IMR-90 (cell line): Measurements from ENCODE around the gene CASZ1. TPM values are rescaled to one million over a fixed set of nuclear protein-coding genes. Genes with fewer than 3 reads are reported as not detected.

Experiments
- ATAC-seq: fragments of 200-7000 bp; cut with Tn5 transposase; 2 replicates; pipeline ENCODE4 v1.9.1; 2020; ENCODE audit warnings: low read depth, mild to moderate bottlenecking, moderate library complexity
- BruUV-seq: library from RNA; stranded (reverse); fragments of 400-500 nt; replicated peaks from 2 replicates; lab custom pipeline; 2021; lab: Mats Ljungman, UMichigan
- CTCF ChIA-PET: fragments of 300-600 bp; formaldehyde crosslinking; extraction: SDS; loops from one replicate; lab custom pipeline; 2021; ENCODE audit warnings: antibody characterized with exemption; lab: Yijun Ruan, JAX
- POLR2A ChIA-PET: fragments of 300-600 bp; sonication (Branson Sonifier 250); formaldehyde crosslinking; loops from one replicate; lab custom pipeline; 2022; ENCODE audit warnings: antibody characterized with exemption; ENCODE audit not compliant: unreplicated experiment; lab: Charles Lee
- DNase-seq: peaks from one replicate; pipeline ENCODE4 v3.0.0; 2013
- H2AFZ ChIP-seq: replicated peaks from 2 replicates; pipeline ENCODE3; 2013; ENCODE audit warnings: low read length, mild to moderate bottlenecking; ENCODE audit not compliant: poor library complexity
- H2AK5ac ChIP-seq: 2 replicates; pipeline ENCODE4 v1.6.1; 2013; ENCODE audit warnings: low read depth, low read length, inconsistent platforms
- H2AK9ac ChIP-seq: replicated peaks from 2 replicates; pipeline ENCODE3; 2013; ENCODE audit warnings: mild to moderate bottlenecking, low read depth, low read length, moderate library complexity; ENCODE audit not compliant: poor library complexity
- H2BK120ac ChIP-seq: 2 replicates; pipeline ENCODE4 v1.6.1; 2013; ENCODE audit warnings: low read depth, low read length, inconsistent platforms
- H2BK15ac ChIP-seq: 3 replicates; pipeline ENCODE4 v1.6.1; 2013; ENCODE audit warnings: low read depth, low read length, inconsistent platforms
- H2BK20ac ChIP-seq: 2 replicates; pipeline ENCODE4 v1.6.1; 2013; ENCODE audit warnings: low read depth, mild to moderate bottlenecking, inconsistent platforms, low read length, moderate library complexity
- H2BK5ac ChIP-seq: 2 replicates; pipeline ENCODE4 v1.6.1; 2013; ENCODE audit warnings: mild to moderate bottlenecking, low read depth, low read length, inconsistent platforms; ENCODE audit not compliant: poor library complexity, severe bottlenecking
- H3K14ac ChIP-seq: replicated peaks from 2 replicates; pipeline ENCODE4 v1.6.1; 2013; ENCODE audit warnings: low read depth, low read length, inconsistent platforms
- H3K18ac ChIP-seq: 2 replicates; pipeline ENCODE4 v1.6.1; 2013; ENCODE audit warnings: low read depth, low read length, control low read depth
- H3K23ac ChIP-seq: 2 replicates; pipeline ENCODE4 v1.6.1; 2013; ENCODE audit warnings: low read depth, low read length, inconsistent platforms
- H3K27ac ChIP-seq: 2 replicates; pipeline ENCODE4 v1.5.1; 2013; ENCODE audit warnings: mild to moderate bottlenecking, control low read depth, low read length; ENCODE audit not compliant: insufficient read depth
- H3K27me3 ChIP-seq: 2 replicates; pipeline ENCODE4 v1.6.1; 2013; ENCODE audit warnings: low read length; ENCODE audit not compliant: control insufficient read depth, insufficient read depth
- H3K36me3 ChIP-seq: 2 replicates; pipeline ENCODE4 v1.6.1; 2013; ENCODE audit warnings: low read length, mixed read lengths; ENCODE audit not compliant: control insufficient read depth, insufficient read depth
- H3K4ac ChIP-seq: 2 replicates; pipeline ENCODE4 v1.6.1; 2013; ENCODE audit warnings: low read depth, low read length, inconsistent platforms
- H3K4me1 ChIP-seq: 2 replicates; pipeline ENCODE4 v1.6.1; 2013; ENCODE audit warnings: low read length, mixed read lengths; ENCODE audit not compliant: control insufficient read depth, insufficient read depth
- H3K4me2 ChIP-seq: 2 replicates; pipeline ENCODE4 v1.6.1; 2013; ENCODE audit warnings: low read depth, mild to moderate bottlenecking, control low read depth, low read length, moderate library complexity
- H3K4me3 ChIP-seq: 2 replicates; pipeline ENCODE4 v1.5.1; 2013; ENCODE audit warnings: low read depth, mild to moderate bottlenecking, control low read depth, low read length, moderate library complexity; ENCODE audit not compliant: insufficient read depth
- H3K56ac ChIP-seq: 2 replicates; pipeline ENCODE4 v1.6.1; 2013; ENCODE audit warnings: low read length, inconsistent platforms; ENCODE audit not compliant: insufficient read depth; ENCODE audit errors: extremely low read depth
- H3K79me1 ChIP-seq, 2 experiments: 2 replicates each; pipeline ENCODE4 v1.6.1; 2013; ENCODE audit warnings: low read length in 2 of 2, inconsistent platforms in 1 of 2, low read depth in 1 of 2
- H3K9ac ChIP-seq: 2 replicates; pipeline ENCODE4 v1.6.1; 2013; ENCODE audit warnings: low read depth, low read length, control low read depth
- H3K9me1 ChIP-seq: 2 replicates; pipeline ENCODE4 v1.6.1; 2013; ENCODE audit warnings: low read length, inconsistent platforms; ENCODE audit not compliant: insufficient read depth
- H3K9me3 ChIP-seq: 2 replicates; pipeline ENCODE4 v1.6.1; 2013; ENCODE audit warnings: low read length; ENCODE audit not compliant: control insufficient read depth, insufficient read depth
- H4K20me1 ChIP-seq: 2 replicates; pipeline ENCODE4 v1.6.1; 2013; ENCODE audit warnings: low read length, inconsistent platforms; ENCODE audit not compliant: insufficient read depth
- H4K5ac ChIP-seq: 2 replicates; pipeline ENCODE4 v1.6.1; 2013; ENCODE audit warnings: mild to moderate bottlenecking, low read depth, low read length, control low read depth
- H4K8ac ChIP-seq, 2 experiments: 2 replicates each; pipeline ENCODE4 v1.6.1; 2013; ENCODE audit warnings: low read depth in 2 of 2, low read length in 2 of 2, control low read depth in 1 of 2, inconsistent platforms in 1 of 2
- H4K91ac ChIP-seq: 2 replicates; pipeline ENCODE4 v1.6.1; 2013; ENCODE audit warnings: low read depth, low read length, inconsistent platforms; ENCODE audit not compliant: insufficient read depth
- CEBPB ChIP-seq: IDR thresholded peaks from 2 replicates; pipeline ENCODE4 v1.6.1; 2012; ENCODE audit warnings: low read depth, low read length, improper control_type of control experiment
- CTCF ChIP-seq: conservative IDR thresholded peaks from 2 replicates; pipeline ENCODE4 v1.5.1; 2012; ENCODE audit warnings: mild to moderate bottlenecking, low read depth, low read length, improper control_type of control experiment
- ELK1 ChIP-seq: fragments of 150-350 bp; IDR thresholded peaks from 2 replicates; pipeline ENCODE4 v1.6.1; 2016; ENCODE audit warnings: low read depth, mild to moderate bottlenecking, low read length, moderate library complexity, borderline replicate concordance
- MAFK ChIP-seq: IDR thresholded peaks from 2 replicates; pipeline ENCODE4 v1.6.1; 2012; ENCODE audit warnings: low read depth, low read length, improper control_type of control experiment
- MAZ ChIP-seq: IDR thresholded peaks from 2 replicates; pipeline ENCODE4 v1.6.1; 2012; ENCODE audit warnings: low read depth, mild to moderate bottlenecking, low read length, improper control_type of control experiment, moderate library complexity, borderline replicate concordance
- MXI1 ChIP-seq: IDR thresholded peaks from 2 replicates; pipeline ENCODE4 v1.6.1; 2012; ENCODE audit warnings: low read depth, mild to moderate bottlenecking, low read length, moderate library complexity, borderline replicate concordance
- NFE2L2 ChIP-seq: fragments of 150-350 bp; IDR thresholded peaks from 2 replicates; pipeline ENCODE4 v1.6.1; 2016; ENCODE audit warnings: low read depth, mild to moderate bottlenecking, low read length
- RCOR1 ChIP-seq: IDR thresholded peaks from 2 replicates; pipeline ENCODE4 v1.6.1; 2012; ENCODE audit warnings: mild to moderate bottlenecking, low read length, improper control_type of control experiment; ENCODE audit not compliant: insufficient replicate concordance
- RFX5 ChIP-seq: IDR thresholded peaks from 2 replicates; pipeline ENCODE4 v1.8.0; 2012; ENCODE audit warnings: low read depth, mild to moderate bottlenecking, low read length, moderate library complexity
- SMC3 ChIP-seq: fragments of 150-350 bp; IDR thresholded peaks from 2 replicates; pipeline ENCODE4 v1.6.1; 2016; ENCODE audit warnings: low read depth, mild to moderate bottlenecking, antibody characterized with exemption, low read length, moderate library complexity
- USF2 ChIP-seq: fragments of 150-350 bp; IDR thresholded peaks from 2 replicates; pipeline ENCODE4 v1.6.1; 2017; ENCODE audit warnings: mild to moderate bottlenecking, antibody characterized with exemption, low read length, low read depth
- WGBS, 2 experiments: methylation state at CpG; one replicate each; pipeline versions ENCODE4 v1.1.5 to v1.1.7; 2013; ENCODE audit warnings: missing lambda C conversion rate in 2 of 2; ENCODE audit not compliant: insufficient read length in 1 of 2; ENCODE audit errors: extremely low coverage in 2 of 2; 5-methylcytosine and 5-hydroxymethylcytosine counted together
- dilution Hi-C: fragments of 300-500 bp; cut with HindIII; formaldehyde crosslinking; loops from one replicate; pipeline ENCODE4 v1.14.3; 2018; ENCODE audit warnings: low sequenced_read_pairs; ENCODE audit not compliant: unreplicated experiment
- in situ Hi-C: fragments of 300-500 bp; cut with MboI; formaldehyde crosslinking; loops from 3 replicates; pipeline ENCODE4 v1.14.3; 2019; ENCODE audit warnings: low sequenced_read_pairs, inconsistent platforms, mixed read lengths
- intact Hi-C: fragments of 100-400 bp; cut with micrococcal nuclease; formaldehyde crosslinking; loops from 2 replicates; pipeline ENCODE4 v1.10.0; 2022
- polyA plus RNA-seq, 3 experiments: library from polyadenylated mRNA; depleted of rRNA; stranded (reverse); fragments of >200 nt; gene quantifications; 2 replicates each; pipeline ENCODE4 v1.2.3, GENCODE V29; 2012; ENCODE audit warnings: low replicate concordance in 1 of 3
- total RNA-seq: library from RNA; depleted of rRNA; stranded (reverse); fragments of >200 nt; gene quantifications from 2 replicates; pipeline ENCODE4 v1.2.3, GENCODE V29; 2012

Gene CASZ1
- total and polyA plus RNA-seq, 2 of the 4 experiments (the other 2 are of a cell fraction) = 0.18 to 0.24 TPM

- H2AFZ ChIP-seq = no peak overlapping the region
- in situ Hi-C loops = no loop called here
- no CpG with 5 or more reads among the region's 22 CpGs for WGBS, 2 experiments
Observed at GRCh38 chr1:10626791-10627410, 169.5 kb downstream of the CASZ1 start.

More at GRCh38 chr1:10626791-10627410, 169.5 kb downstream of the CASZ1 start:
- Histone ChIP-seq H3K4me2 (no peak overlapping the region), H3K23ac (no peak overlapping the region), H3K18ac (no peak overlapping the region), H3K56ac (no peak overlapping the region), H3K14ac (no peak overlapping the region), H2AK9ac (no peak overlapping the region), H3K27ac (no peak overlapping the region), H4K8ac (no peak overlapping the region), H4K91ac (no peak overlapping the region), H3K4me1 (no peaks in the 10 kb centered on the region), H4K20me1 (no peaks in the 10 kb centered on the region), H2BK20ac (no peak overlapping the region), H3K4ac (no peak overlapping the region), H4K5ac (no peak overlapping the region), H3K79me1 (no peaks in the 10 kb centered on the region), H3K9ac (no peak overlapping the region), H3K9me1 (peaks cover 2% of the 10 kb centered on the region; the same call in 1 of the 2 replicates), H3K4me3 (no peak overlapping the region), H2AK5ac (no peak overlapping the region), H2BK15ac (no peak overlapping the region), H2BK120ac (no peak overlapping the region), H3K36me3 (peaks cover 27% of the 10 kb centered on the region), H3K9me3 (no peaks in the 10 kb centered on the region), H3K27me3 (no peaks in the 10 kb centered on the region), H2BK5ac (no peak overlapping the region)
- no TSS peak for BruUV-seq
- intact Hi-C loops (no loop called here), dilution Hi-C loops (no loop called here)
- POLR2A ChIA-PET = no interaction called here
- DNase-seq = peak; percentile 6
- CTCF ChIA-PET = no interaction called here
- TF ChIP-seq MAFK (no peak), MXI1 (no peak), SMC3 (no peak), USF2 (no peak), MAZ (no peak), NFE2L2 (no peak), RCOR1 (no peak), RFX5 (no peak), CEBPB (no peak), CTCF (no peak), ELK1 (no peak)
- ATAC-seq = no peak
